KOPT-K1 (cell line): ENCODE data around the gene PPP3CA.

Experiments used
- H3K27ac ChIP-seq: fragments of 200-600 bp; sonication (generic); 2 replicates; pipeline ENCODE4 v1.5.1; 2016; ENCODE audit warnings: antibody characterized with exemption, mild to moderate bottlenecking, low read depth, low read length; ENCODE audit not compliant: poor library complexity, severe bottlenecking
- H3K36me3 ChIP-seq: fragments of 200-600 bp; sonication (generic); 2 replicates; pipeline ENCODE4 v1.5.1; 2017; ENCODE audit warnings: antibody characterized with exemption, mild to moderate bottlenecking, low read length, moderate library complexity; ENCODE audit not compliant: insufficient read depth
- H3K9me3 ChIP-seq: fragments of 200-600 bp; sonication (generic); 2 replicates; pipeline ENCODE4 v1.5.1; 2017; ENCODE audit warnings: antibody characterized with exemption, low read length, mild to moderate bottlenecking; ENCODE audit not compliant: insufficient read depth, poor library complexity, severe bottlenecking

Gene PPP3CA

DNA sequence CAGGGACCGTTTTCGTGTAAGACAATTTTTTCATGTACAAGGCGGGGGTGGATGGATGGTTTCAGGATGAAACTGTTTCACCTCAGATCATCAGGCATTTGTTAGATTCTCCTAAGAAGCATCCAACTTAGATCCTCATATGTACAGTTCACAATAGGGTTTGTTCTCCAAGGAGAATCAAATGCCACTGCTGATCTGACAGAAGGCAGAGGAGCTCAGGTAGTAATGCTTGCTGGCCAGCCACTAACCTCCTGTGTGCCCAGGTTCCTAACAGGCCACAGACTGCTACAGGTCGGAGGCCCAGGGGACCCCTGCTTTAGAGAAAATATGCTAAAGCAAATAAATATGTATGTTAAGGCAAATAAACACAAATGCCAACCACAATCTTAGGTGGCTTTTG lies 61.3 kb downstream of the PPP3CA start:
- no peaks in the 10 kb centered on the region for H3K9me3 ChIP-seq
- H3K27ac ChIP-seq: no peak overlapping the region
- no peaks in the 10 kb centered on the region for H3K36me3 ChIP-seq

DNA sequence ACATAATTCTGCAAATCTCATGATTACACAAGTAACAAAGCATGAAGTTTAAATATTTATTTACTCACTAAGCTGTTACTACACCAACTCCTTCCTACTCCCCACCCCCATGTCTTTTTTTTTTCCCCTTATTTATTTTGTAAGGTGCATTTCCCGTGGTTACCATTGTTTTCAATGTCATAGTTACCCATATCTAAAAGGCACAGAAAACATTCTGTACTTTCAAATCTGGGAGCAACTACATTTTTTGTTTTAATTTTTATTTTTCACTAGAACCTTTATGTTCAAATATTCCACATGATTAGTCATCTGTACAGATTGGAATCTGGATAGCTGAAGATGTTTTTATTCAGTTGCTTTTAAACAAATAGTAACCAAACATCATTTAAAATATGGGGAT lies 62.8 kb downstream of the PPP3CA start:
- H3K9me3 ChIP-seq: no peaks in the 10 kb centered on the region
- no peaks in the 10 kb centered on the region for H3K36me3 ChIP-seq
- H3K27ac ChIP-seq: no peak overlapping the region

DNA sequence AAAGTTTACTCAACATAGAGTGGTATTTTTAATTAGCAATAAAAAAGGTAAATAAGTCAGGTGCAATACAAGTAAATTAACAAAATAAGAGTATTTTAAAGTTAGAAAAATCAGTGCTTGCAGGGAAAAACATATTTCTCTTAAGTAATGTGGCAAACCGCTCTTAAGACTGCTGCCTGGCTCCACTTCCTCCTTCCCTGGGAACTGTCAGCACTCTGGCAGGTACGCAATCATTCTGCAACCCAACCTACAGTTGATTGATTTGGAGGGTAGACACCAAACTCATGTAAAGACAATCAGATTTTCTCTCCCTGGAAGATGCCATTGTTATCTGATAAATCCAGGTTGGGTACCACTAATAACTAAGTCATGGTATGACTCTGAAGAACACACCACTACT lies 63.9 kb downstream of the PPP3CA start:
- no peaks in the 10 kb centered on the region for H3K36me3 ChIP-seq
- H3K9me3 ChIP-seq: no peaks in the 10 kb centered on the region
- H3K27ac ChIP-seq: no peak overlapping the region

DNA sequence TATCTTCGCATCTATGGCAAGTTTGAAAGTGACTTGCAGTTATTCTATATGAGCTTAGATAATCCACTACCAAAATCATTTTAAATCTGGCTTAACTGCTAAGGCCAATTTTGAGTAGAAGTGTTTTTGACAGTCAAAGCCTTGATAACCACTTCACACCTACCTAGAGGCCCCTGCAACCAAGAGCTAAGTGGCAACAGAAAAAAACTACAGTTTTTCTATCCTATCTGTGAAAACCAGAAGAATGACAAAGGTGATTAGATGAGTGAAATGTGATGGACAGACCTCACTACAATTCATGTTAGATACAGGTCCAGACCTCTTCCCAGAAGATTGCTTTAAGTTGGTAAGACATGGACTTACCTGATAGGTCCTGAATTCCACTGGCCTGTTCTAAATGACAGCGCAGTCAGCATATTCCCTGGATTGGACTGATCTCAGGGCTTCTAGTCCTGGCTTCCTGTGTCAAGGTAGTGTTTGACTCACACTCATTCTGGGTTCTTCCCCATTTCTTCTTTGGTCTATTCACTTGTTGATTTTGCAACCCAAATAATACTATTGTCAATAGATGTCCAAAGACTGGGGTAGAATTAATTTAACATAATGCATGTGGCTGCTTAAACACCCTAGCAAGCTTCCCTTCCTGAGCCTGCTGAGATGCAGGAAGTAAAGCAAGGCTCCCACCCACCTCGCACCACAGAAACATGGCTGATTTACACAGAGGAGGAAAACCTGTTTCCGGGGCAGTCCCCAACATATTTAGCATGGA lies 65.1 kb downstream of the PPP3CA start:
- Histone ChIP-seq H3K36me3 (no peaks in the 10 kb centered on the region), H3K9me3 (no peaks in the 10 kb centered on the region), H3K27ac (no peak overlapping the region)

DNA sequence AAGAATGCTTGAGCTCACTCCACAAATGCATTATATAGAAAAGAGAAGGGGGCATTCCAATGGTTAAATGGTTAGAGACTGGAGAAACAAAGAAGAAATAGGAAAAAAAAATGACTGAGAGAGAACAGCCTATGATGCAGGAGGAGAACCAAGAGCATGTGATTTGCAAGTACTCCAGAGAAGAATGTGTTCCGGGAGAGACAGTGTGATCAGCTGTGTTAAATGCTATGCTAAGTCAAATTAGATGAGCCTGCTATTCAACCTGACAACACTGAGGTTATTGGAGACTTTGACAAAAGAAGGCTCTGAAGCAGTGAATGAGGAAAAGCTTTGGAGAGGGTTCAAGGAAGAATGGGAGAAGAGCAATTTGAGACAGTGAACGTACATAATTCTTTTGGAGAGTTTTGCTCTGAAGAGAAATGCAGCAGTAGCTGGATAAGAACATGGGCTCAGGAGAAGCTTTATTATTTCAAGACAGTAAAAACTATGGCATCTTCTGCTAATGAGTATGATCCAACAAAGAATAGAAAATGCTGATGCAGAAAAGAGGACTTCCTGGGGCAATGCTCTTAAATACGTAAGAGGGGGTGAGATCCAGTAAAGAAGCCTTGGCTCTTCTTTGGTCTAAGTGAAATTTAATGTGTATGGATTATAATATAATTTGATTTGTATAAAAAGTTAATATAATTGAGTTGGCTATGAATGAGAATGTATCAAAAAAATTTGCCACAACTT lies 66.3 kb downstream of the PPP3CA start:
- H3K36me3 ChIP-seq: no peaks in the 10 kb centered on the region
- no peak overlapping the region for H3K27ac ChIP-seq
- no peaks in the 10 kb centered on the region for H3K9me3 ChIP-seq

DNA sequence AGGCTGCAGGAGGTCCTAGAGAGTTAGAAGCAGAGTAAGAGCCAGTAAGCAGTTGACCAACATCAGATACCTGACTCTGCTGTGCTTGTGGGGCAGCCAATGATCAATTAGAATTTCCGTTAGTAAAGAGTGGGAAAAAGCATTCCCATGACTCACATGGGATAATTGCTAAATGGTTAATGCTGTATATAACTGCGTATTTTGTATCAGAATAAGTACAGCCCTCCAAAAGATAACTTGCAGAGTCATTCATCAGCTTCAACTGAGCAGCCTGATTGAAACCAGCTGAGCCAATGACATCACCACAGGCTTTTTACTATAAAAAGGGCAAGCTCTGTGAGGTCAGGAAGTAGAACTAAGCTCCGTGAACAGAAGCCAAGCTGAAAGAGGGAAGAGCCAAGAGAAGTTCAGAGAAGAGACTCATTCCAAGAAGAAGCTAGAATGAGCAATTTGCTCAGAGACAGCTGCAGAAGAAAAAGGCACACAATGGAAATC lies 67.9 kb downstream of the PPP3CA start:
- no peaks in the 10 kb centered on the region for H3K36me3 ChIP-seq
- no peak overlapping the region for H3K27ac ChIP-seq
- H3K9me3 ChIP-seq: no peaks in the 10 kb centered on the region

DNA sequence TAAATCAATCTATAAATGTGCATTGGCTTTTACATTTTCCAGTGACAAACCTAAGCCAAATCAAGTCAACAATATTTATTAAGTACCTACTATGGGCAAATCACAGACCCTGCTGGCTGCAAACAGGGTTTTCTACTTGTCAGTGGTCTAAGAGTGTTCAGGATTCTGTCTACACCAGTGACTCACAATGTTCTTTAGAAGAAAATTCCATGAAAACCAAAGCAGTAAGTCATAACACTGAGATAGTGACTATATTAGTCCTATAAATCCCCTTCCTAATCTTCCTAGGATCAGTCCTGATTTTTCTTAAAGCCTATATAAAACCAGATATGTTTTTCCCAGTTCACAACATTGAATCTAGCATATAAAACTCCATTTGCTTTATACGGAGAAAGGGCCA lies 69.7 kb downstream of the PPP3CA start:
- Histone ChIP-seq H3K27ac (no peak overlapping the region), H3K36me3 (no peaks in the 10 kb centered on the region), H3K9me3 (no peaks in the 10 kb centered on the region)

DNA sequence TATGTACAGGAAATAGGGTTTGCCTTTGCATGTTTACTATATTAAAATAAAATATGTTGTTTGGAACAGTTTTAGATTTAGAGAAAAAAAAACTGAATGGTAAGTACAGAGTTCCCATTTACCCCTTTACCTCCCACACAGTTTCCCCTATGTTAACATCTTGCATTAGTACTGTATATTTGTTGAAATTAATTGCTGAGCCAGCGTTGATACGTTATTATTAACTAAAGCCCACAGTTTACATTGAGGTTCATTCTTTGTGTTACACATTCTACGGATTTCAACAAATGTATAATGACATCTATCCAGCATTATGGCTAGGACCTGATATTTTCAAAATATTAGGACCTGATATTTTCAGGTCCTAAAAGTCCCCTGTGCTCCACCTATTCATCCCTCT lies 70.7 kb downstream of the PPP3CA start:
- H3K27ac ChIP-seq: no peak overlapping the region
- no peaks in the 10 kb centered on the region for H3K9me3 ChIP-seq
- H3K36me3 ChIP-seq: no peaks in the 10 kb centered on the region

DNA sequence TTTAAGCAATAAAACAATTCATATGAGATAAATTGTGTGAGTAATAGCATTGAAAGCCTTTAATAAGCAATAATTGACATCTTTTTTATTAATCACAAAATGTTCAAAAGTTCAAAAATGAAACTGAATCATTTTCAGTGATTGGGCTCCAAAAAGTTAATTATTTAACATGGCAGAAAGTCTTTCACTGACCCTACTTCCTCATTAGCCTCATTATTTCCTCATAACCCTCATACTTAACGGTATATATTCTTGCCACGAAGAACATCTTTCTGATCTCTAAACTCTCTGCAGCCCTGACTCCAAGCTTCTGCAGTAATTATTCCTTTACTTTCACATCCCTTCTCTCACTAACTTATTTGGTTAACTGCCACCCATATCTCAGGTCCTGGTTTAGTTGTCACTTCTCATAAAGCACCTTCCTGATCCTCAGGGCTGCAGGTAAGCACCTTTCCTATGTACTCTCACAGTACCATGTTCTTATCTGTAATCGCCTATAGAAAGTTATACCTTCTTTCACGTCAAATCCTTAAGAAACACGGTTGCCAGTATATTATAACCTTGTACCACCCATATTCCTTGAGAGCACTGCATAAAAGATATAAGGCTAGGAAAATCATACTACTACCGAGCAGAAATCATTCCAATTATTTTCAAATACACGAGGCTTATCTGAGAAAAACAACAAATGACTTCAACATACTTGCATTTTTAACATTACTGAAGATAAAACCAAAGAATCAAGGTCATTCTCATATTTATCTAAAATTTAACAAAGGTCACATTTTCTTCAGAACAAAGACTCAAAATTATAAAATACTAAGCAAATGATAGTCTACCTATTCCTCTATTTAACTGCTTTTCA lies 72.2 kb downstream of the PPP3CA start:
- Histone ChIP-seq H3K36me3 (no peaks in the 10 kb centered on the region), H3K27ac (no peak overlapping the region), H3K9me3 (no peaks in the 10 kb centered on the region)

DNA sequence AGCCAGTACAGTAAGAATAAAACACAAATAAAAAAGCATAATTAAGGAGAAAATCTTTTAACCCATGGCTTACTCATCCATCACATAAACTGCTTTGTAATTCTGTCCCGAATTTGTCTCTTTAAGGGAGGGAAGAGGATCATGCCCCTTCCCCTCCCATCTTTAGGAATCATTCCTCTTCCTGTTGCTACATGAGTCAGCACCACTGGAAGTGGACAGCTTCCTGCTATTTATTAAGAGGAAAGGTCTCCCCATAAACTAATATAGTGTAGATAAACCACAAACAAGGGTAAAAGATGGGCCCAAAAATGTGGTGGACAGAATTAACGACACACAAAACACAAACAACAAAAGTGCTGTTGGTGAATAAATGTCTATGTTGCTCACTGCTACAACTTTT lies 75.8 kb downstream of the PPP3CA start:
- Histone ChIP-seq H3K27ac (no peak overlapping the region), H3K36me3 (no peaks in the 10 kb centered on the region)

DNA sequence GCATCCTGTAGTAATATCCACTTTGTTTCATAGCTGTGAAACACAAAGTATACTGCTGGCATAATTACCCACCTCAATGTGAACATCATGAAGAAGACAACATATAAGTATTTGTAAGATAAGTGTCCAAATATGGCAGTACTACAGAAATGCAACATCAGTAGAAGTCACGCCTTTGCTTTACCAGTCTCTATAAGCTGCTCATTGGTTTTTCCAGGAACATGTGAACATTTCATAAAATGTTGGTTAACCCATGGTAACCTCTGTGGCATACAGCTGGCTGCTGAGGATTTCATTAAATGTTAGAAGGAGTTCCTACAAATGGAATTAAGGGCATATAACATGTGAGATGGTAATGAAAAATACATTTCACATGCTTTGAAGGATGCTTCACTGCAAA lies 77.6 kb downstream of the PPP3CA start:
- H3K27ac ChIP-seq: no peak overlapping the region
- H3K9me3 ChIP-seq: no peaks in the 10 kb centered on the region
- H3K36me3 ChIP-seq: no peaks in the 10 kb centered on the region

More for the DNA sequence above, 75.8 kb downstream of the PPP3CA start:
- no peaks in the 10 kb centered on the region for H3K9me3 ChIP-seq

DNA sequence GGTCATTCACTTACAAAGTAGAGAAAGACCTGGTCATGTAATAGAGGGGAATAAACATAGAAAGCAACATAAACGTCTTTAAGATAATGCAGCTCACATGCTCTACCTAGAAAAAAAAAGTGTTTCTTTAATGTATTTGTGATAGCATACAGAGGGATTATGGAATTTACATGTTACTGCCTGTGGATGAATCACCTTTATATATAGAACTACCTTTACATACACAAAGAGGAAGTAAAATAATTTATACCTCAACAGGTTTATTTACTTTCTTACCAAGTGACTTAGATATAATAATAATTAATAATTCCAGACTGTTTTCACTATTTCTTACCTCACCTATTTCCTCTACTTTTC lies 81.5 kb downstream of the PPP3CA start:
- Histone ChIP-seq H3K36me3 (no peaks in the 10 kb centered on the region), H3K27ac (no peak overlapping the region), H3K9me3 (no peaks in the 10 kb centered on the region)

DNA sequence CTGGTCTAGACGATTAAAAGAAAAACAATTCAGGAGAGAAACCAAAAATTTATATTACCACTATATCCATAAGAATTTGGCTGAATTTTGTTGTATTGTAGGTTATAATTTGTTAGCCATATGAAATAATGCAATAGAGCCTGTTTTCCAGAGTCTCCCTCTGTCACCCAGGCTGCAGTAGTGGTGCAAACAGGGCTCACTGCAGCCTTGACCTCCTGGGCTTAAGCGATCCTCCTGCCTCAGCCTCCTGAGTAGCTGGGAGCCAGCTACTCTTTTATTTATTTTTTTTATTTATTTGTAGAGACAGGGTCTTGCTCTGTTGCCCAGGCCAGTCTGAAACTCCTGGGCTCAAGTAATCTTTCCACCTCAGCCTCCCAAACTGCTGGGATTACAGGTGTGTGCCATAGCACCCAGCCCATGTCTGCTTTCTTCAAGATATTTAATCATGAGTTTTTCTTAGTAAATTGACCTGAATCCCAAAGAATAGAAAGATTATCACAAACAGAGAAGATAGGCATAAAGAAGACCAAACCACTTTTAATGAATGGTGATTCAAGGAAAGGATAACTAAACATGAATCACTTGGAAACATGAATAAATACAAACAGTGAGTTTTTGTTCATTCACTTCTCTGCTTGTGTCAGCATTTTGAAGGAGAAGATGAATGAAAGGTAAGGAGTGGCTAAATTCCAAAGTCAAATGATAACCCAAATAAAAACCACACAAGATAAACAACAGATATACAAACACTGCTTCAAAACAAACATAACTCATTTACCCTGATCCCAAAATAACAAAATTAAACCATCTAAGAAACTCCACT lies 82.1 kb downstream of the PPP3CA start:
- Histone ChIP-seq H3K27ac (no peak overlapping the region), H3K9me3 (no peaks in the 10 kb centered on the region), H3K36me3 (no peaks in the 10 kb centered on the region)

DNA sequence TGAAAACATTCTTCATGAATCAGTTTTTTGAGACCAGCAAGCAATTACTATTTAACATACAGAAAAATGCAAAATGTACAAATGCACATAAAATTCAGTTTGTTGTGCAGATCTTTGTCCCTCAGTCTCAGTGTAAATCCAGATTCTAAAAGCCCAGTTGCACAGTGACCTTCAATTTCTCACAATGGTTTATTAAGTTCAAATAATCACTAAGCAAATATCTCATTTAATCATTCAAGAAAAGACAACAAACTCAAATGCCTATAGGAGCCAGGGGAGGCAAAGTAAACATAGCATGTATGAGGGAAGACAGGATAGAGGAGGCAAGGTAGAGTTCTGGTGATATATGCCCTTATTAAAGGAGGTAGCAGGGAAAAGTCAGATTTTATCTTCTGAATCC lies 82.8 kb downstream of the PPP3CA start:
- no peaks in the 10 kb centered on the region for H3K9me3 ChIP-seq
- no peaks in the 10 kb centered on the region for H3K36me3 ChIP-seq
- no peak overlapping the region for H3K27ac ChIP-seq
